ENCODE data around the gene SERPINB1.

DNA sequence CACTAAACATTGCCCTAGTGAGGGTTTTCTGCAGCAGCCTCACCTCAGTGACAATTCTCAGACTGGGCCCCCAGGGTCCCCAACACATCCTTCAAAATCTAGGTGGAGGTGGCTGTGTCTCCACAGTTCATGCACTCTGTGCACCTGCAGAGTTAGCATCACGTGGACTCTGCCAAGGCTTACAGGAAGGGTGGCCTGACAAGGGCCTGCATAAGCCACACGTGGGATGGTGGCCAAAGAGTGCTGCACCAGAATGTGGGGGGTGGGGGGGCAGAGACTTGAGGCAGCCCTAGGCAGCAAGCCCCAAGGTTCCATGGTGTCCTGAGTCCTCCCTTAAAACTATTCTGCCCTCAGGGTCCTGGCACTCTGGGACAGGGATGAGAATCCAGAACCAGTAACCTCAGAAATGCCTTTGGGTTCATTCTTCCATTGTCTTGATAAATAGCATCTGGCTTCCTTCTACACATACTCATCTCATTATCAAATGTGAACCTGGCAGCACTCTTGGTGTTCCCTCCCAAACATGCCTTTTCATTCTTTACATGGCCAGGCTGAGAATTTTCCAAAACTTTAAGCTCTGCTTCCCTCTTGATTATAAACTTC lies 1.6 kb upstream of the SERPINB1 start:
- TF ChIP-seq ELF4 (IDR thresholded peaks at IDR 0.05) (no peak), SP1 (IDR thresholded peaks at IDR 0.05) (no peak), BHLHE40 (IDR thresholded peaks at IDR 0.05; ENCODE audit: borderline replicate concordance) (no peak), NFRKB (IDR thresholded peaks at IDR 0.05) (no peak), FOXM1 (IDR thresholded peaks at IDR 0.05; ENCODE audit: borderline replicate concordance) (no peak), FOXA1 (IDR thresholded peaks at IDR 0.05) (no peak), HDGF (IDR thresholded peaks at IDR 0.05; ENCODE audit: borderline replicate concordance) (no peak), SUZ12 (IDR thresholded peaks at IDR 0.05) (no peak), ARNT (IDR thresholded peaks at IDR 0.05) (no peak), TARDBP (IDR thresholded peaks at IDR 0.05) (no peak), LEF1 (IDR thresholded peaks at IDR 0.05; ENCODE audit: borderline replicate concordance) (no peak)
- TF ChIP-seq, protein P1, sequence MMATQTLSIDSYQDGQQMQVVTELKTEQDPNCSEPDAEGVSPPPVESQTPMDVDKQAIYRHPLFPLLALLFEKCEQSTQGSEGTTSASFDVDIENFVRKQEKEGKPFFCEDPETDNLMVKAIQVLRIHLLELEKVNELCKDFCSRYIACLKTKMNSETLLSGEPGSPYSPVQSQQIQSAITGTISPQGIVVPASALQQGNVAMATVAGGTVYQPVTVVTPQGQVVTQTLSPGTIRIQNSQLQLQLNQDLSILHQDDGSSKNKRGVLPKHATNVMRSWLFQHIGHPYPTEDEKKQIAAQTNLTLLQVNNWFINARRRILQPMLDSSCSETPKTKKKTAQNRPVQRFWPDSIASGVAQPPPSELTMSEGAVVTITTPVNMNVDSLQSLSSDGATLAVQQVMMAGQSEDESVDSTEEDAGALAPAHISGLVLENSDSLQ (IDR thresholded peaks at IDR 0.05) = no peak
